Measurements from ENCODE around the gene CLDN18. TPM values are rescaled to one million over a fixed set of nuclear protein-coding genes. Genes with fewer than 3 reads are reported as not detected.

The CLDN18 gene
- total RNA-seq, 2 donors from 2014 or later = 0.57 TPM; not detected in 1

DNA sequence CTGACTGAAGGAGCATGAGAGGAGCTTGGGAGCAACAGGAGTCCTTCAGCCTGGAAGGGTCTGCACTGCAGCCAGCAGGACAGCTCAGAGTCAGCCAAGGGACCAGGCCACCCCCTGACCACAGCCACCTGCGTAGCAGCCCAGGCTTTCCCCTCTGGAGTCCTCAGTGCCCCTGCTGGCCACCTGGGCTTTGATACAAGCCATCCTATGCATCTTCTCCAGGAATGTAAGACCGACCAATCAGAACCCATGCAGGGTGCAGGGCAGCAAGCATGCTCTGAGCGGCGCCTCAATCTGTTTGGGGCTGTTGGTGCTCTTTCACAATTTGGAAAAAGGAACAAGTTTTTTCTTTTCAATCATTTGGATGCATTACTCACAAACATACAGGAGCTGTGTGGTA lies 53.5 kb downstream of the CLDN18 start:
- H3K4me1 ChIP-seq (replicated peaks) = no peaks in the 10 kb centered on the region
- intact Hi-C loops (cut with DNase I) = no loop called here
- H3K4me3 ChIP-seq = no peak overlapping the region
- no peak overlapping the region for H3K27ac ChIP-seq
- H3K27me3 ChIP-seq (replicated peaks; ENCODE audit: insufficient read depth) = no peaks in the 10 kb centered on the region
- no peaks in the 10 kb centered on the region for H3K36me3 ChIP-seq
- DNase-seq (ENCODE audit: low spot score) = no peak
- H3K9me3 ChIP-seq = no peaks in the 10 kb centered on the region
- TF ChIP-seq POLR2AphosphoS5 (IDR thresholded peaks at IDR 0.05) (no peak), POLR2A (IDR thresholded peaks at IDR 0.05) (no peak)
- WGBS = 66% methylated on average over 4 of the region's 4 CpGs

GRCh38 chr3:138065949-138066348 lies 56.0 kb downstream of the CLDN18 start:
- no peaks in the 10 kb centered on the region for H3K27me3 ChIP-seq (replicated peaks; ENCODE audit: insufficient read depth)
- no peak overlapping the region for H3K27ac ChIP-seq
- H3K9me3 ChIP-seq = no peaks in the 10 kb centered on the region
- no peak for TF ChIP-seq CTCF (IDR thresholded peaks at IDR 0.05)
- no peak for TF ChIP-seq POLR2A (IDR thresholded peaks at IDR 0.05)
- no peak for TF ChIP-seq POLR2AphosphoS5 (IDR thresholded peaks at IDR 0.05)
- H3K4me3 ChIP-seq = no peak overlapping the region
- WGBS = 92% methylated on average over 2 of the region's 2 CpGs
- intact Hi-C loops (cut with DNase I) = no loop called here
- no peaks in the 10 kb centered on the region for H3K4me1 ChIP-seq (replicated peaks)
- no peak for DNase-seq (ENCODE audit: low spot score)
- H3K36me3 ChIP-seq = no peaks in the 10 kb centered on the region

- Histone ChIP-seq H3K4me3 (no peak overlapping the region), H3K27ac (no peak overlapping the region), H3K9me3 (no peaks in the 10 kb centered on the region), H3K27me3 (replicated peaks; ENCODE audit: insufficient read depth) (no peaks in the 10 kb centered on the region), H3K4me1 (replicated peaks) (no peaks in the 10 kb centered on the region), H3K36me3 (no peaks in the 10 kb centered on the region)
- WGBS = 93% methylated on average over 8 of the region's 8 CpGs
- intact Hi-C loops (cut with DNase I) = no loop called here
- TF ChIP-seq CTCF (IDR thresholded peaks at IDR 0.05) (no peak), POLR2A (IDR thresholded peaks at IDR 0.05) (no peak), POLR2AphosphoS5 (IDR thresholded peaks at IDR 0.05) (no peak)
- DNase-seq (ENCODE audit: low spot score) = no peak
Measured at GRCh38 chr3:138066383-138066782, 56.4 kb downstream of the CLDN18 start.

GRCh38 chr3:138066972-138067371 lies 57.0 kb downstream of the CLDN18 start:
- no peak overlapping the region for H3K4me3 ChIP-seq
- no peak for DNase-seq (ENCODE audit: low spot score)
- no peak overlapping the region for H3K27ac ChIP-seq
- no peak for TF ChIP-seq POLR2A (IDR thresholded peaks at IDR 0.05)
- no peak for TF ChIP-seq CTCF (IDR thresholded peaks at IDR 0.05)
- no peak for TF ChIP-seq POLR2AphosphoS5 (IDR thresholded peaks at IDR 0.05)
- intact Hi-C loops (cut with DNase I) = no loop called here
- WGBS = 70% methylated on average over 3 of the region's 3 CpGs
- H3K27me3 ChIP-seq (replicated peaks; ENCODE audit: insufficient read depth) = no peaks in the 10 kb centered on the region
- H3K36me3 ChIP-seq = no peaks in the 10 kb centered on the region
- H3K9me3 ChIP-seq = no peaks in the 10 kb centered on the region
- no peaks in the 10 kb centered on the region for H3K4me1 ChIP-seq (replicated peaks)

GRCh38 chr3:138068046-138068445 lies 58.1 kb downstream of the CLDN18 start:
- TF ChIP-seq CTCF (IDR thresholded peaks at IDR 0.05) (no peak), POLR2AphosphoS5 (IDR thresholded peaks at IDR 0.05) (no peak), POLR2A (IDR thresholded peaks at IDR 0.05) (no peak)
- WGBS = 82% methylated on average over 8 of the region's 8 CpGs

More at GRCh38 chr3:138068046-138068445, 58.1 kb downstream of the CLDN18 start:
- Histone ChIP-seq H3K4me1 (replicated peaks) (no peaks in the 10 kb centered on the region), H3K9me3 (no peaks in the 10 kb centered on the region), H3K4me3 (no peak overlapping the region), H3K27me3 (replicated peaks; ENCODE audit: insufficient read depth) (no peaks in the 10 kb centered on the region), H3K36me3 (no peaks in the 10 kb centered on the region), H3K27ac (no peak overlapping the region)
- DNase-seq (ENCODE audit: low spot score) = no peak
- intact Hi-C loops (cut with DNase I) = loop anchor here (2.0 kb wide), 1 partner anchor 51 kb away; no protein-coding TSS in a partner anchor

Data from prostate gland (tissue), 2 donors.